IMR-90 (cell line): ENCODE measurements around the gene SLC35B3. TPM values are rescaled to one million over a fixed set of nuclear protein-coding genes. Genes with fewer than 3 reads are reported as not detected.

Experiments
- ATAC-seq: fragments of 200-7000 bp; cut with Tn5 transposase; 2 replicates; pipeline ENCODE4 v1.9.1; 2020; ENCODE audit warnings: low read depth, mild to moderate bottlenecking, moderate library complexity
- BruUV-seq: library from RNA; stranded (reverse); fragments of 400-500 nt; replicated peaks from 2 replicates; lab custom pipeline; 2021; lab: Mats Ljungman, UMichigan
- CTCF ChIA-PET: fragments of 300-600 bp; formaldehyde crosslinking; extraction: SDS; loops from one replicate; lab custom pipeline; 2021; ENCODE audit warnings: antibody characterized with exemption; lab: Yijun Ruan, JAX
- POLR2A ChIA-PET: fragments of 300-600 bp; sonication (Branson Sonifier 250); formaldehyde crosslinking; loops from one replicate; lab custom pipeline; 2022; ENCODE audit warnings: antibody characterized with exemption; ENCODE audit not compliant: unreplicated experiment; lab: Charles Lee
- DNase-seq: peaks from one replicate; pipeline ENCODE4 v3.0.0; 2013
- H2AFZ ChIP-seq: replicated peaks from 2 replicates; pipeline ENCODE3; 2013; ENCODE audit warnings: low read length, mild to moderate bottlenecking; ENCODE audit not compliant: poor library complexity
- H2AK5ac ChIP-seq: 2 replicates; pipeline ENCODE4 v1.6.1; 2013; ENCODE audit warnings: low read depth, low read length, inconsistent platforms
- H2AK9ac ChIP-seq: replicated peaks from 2 replicates; pipeline ENCODE3; 2013; ENCODE audit warnings: mild to moderate bottlenecking, low read depth, low read length, moderate library complexity; ENCODE audit not compliant: poor library complexity
- H2BK120ac ChIP-seq: 2 replicates; pipeline ENCODE4 v1.6.1; 2013; ENCODE audit warnings: low read depth, low read length, inconsistent platforms
- H2BK15ac ChIP-seq: 3 replicates; pipeline ENCODE4 v1.6.1; 2013; ENCODE audit warnings: low read depth, low read length, inconsistent platforms
- H2BK20ac ChIP-seq: 2 replicates; pipeline ENCODE4 v1.6.1; 2013; ENCODE audit warnings: low read depth, mild to moderate bottlenecking, inconsistent platforms, low read length, moderate library complexity
- H2BK5ac ChIP-seq: 2 replicates; pipeline ENCODE4 v1.6.1; 2013; ENCODE audit warnings: mild to moderate bottlenecking, low read depth, low read length, inconsistent platforms; ENCODE audit not compliant: poor library complexity, severe bottlenecking
- H3K14ac ChIP-seq: replicated peaks from 2 replicates; pipeline ENCODE4 v1.6.1; 2013; ENCODE audit warnings: low read depth, low read length, inconsistent platforms
- H3K18ac ChIP-seq: 2 replicates; pipeline ENCODE4 v1.6.1; 2013; ENCODE audit warnings: low read depth, low read length, control low read depth
- H3K23ac ChIP-seq: 2 replicates; pipeline ENCODE4 v1.6.1; 2013; ENCODE audit warnings: low read depth, low read length, inconsistent platforms
- H3K27ac ChIP-seq: 2 replicates; pipeline ENCODE4 v1.5.1; 2013; ENCODE audit warnings: mild to moderate bottlenecking, control low read depth, low read length; ENCODE audit not compliant: insufficient read depth
- H3K27me3 ChIP-seq: 2 replicates; pipeline ENCODE4 v1.6.1; 2013; ENCODE audit warnings: low read length; ENCODE audit not compliant: control insufficient read depth, insufficient read depth
- H3K36me3 ChIP-seq: 2 replicates; pipeline ENCODE4 v1.6.1; 2013; ENCODE audit warnings: low read length, mixed read lengths; ENCODE audit not compliant: control insufficient read depth, insufficient read depth
- H3K4ac ChIP-seq: 2 replicates; pipeline ENCODE4 v1.6.1; 2013; ENCODE audit warnings: low read depth, low read length, inconsistent platforms
- H3K4me1 ChIP-seq: 2 replicates; pipeline ENCODE4 v1.6.1; 2013; ENCODE audit warnings: low read length, mixed read lengths; ENCODE audit not compliant: control insufficient read depth, insufficient read depth
- H3K4me2 ChIP-seq: 2 replicates; pipeline ENCODE4 v1.6.1; 2013; ENCODE audit warnings: low read depth, mild to moderate bottlenecking, control low read depth, low read length, moderate library complexity
- H3K4me3 ChIP-seq: 2 replicates; pipeline ENCODE4 v1.5.1; 2013; ENCODE audit warnings: low read depth, mild to moderate bottlenecking, control low read depth, low read length, moderate library complexity; ENCODE audit not compliant: insufficient read depth
- H3K56ac ChIP-seq: 2 replicates; pipeline ENCODE4 v1.6.1; 2013; ENCODE audit warnings: low read length, inconsistent platforms; ENCODE audit not compliant: insufficient read depth; ENCODE audit errors: extremely low read depth
- H3K79me1 ChIP-seq, 2 experiments: 2 replicates each; pipeline ENCODE4 v1.6.1; 2013; ENCODE audit warnings: low read length in 2 of 2, inconsistent platforms in 1 of 2, low read depth in 1 of 2
- H3K9ac ChIP-seq: 2 replicates; pipeline ENCODE4 v1.6.1; 2013; ENCODE audit warnings: low read depth, low read length, control low read depth
- H3K9me1 ChIP-seq: 2 replicates; pipeline ENCODE4 v1.6.1; 2013; ENCODE audit warnings: low read length, inconsistent platforms; ENCODE audit not compliant: insufficient read depth
- H3K9me3 ChIP-seq: 2 replicates; pipeline ENCODE4 v1.6.1; 2013; ENCODE audit warnings: low read length; ENCODE audit not compliant: control insufficient read depth, insufficient read depth
- H4K20me1 ChIP-seq: 2 replicates; pipeline ENCODE4 v1.6.1; 2013; ENCODE audit warnings: low read length, inconsistent platforms; ENCODE audit not compliant: insufficient read depth
- H4K5ac ChIP-seq: 2 replicates; pipeline ENCODE4 v1.6.1; 2013; ENCODE audit warnings: mild to moderate bottlenecking, low read depth, low read length, control low read depth
- H4K8ac ChIP-seq, 2 experiments: 2 replicates each; pipeline ENCODE4 v1.6.1; 2013; ENCODE audit warnings: low read depth in 2 of 2, low read length in 2 of 2, control low read depth in 1 of 2, inconsistent platforms in 1 of 2
- H4K91ac ChIP-seq: 2 replicates; pipeline ENCODE4 v1.6.1; 2013; ENCODE audit warnings: low read depth, low read length, inconsistent platforms; ENCODE audit not compliant: insufficient read depth
- CEBPB ChIP-seq: IDR thresholded peaks from 2 replicates; pipeline ENCODE4 v1.6.1; 2012; ENCODE audit warnings: low read depth, low read length, improper control_type of control experiment
- CHD1 ChIP-seq: IDR thresholded peaks from 2 replicates; pipeline ENCODE4 v1.6.1; 2012; ENCODE audit warnings: low read depth, low read length, improper control_type of control experiment
- CTCF ChIP-seq: conservative IDR thresholded peaks from 2 replicates; pipeline ENCODE4 v1.5.1; 2012; ENCODE audit warnings: mild to moderate bottlenecking, low read depth, low read length, improper control_type of control experiment
- FOS ChIP-seq: fragments of 150-350 bp; IDR thresholded peaks from 2 replicates; pipeline ENCODE4 v1.6.1; 2016; ENCODE audit warnings: low read depth, low read length
- MAFK ChIP-seq: IDR thresholded peaks from 2 replicates; pipeline ENCODE4 v1.6.1; 2012; ENCODE audit warnings: low read depth, low read length, improper control_type of control experiment
- MAZ ChIP-seq: IDR thresholded peaks from 2 replicates; pipeline ENCODE4 v1.6.1; 2012; ENCODE audit warnings: low read depth, mild to moderate bottlenecking, low read length, improper control_type of control experiment, moderate library complexity, borderline replicate concordance
- NFE2L2 ChIP-seq: fragments of 150-350 bp; IDR thresholded peaks from 2 replicates; pipeline ENCODE4 v1.6.1; 2016; ENCODE audit warnings: low read depth, mild to moderate bottlenecking, low read length
- RAD21 ChIP-seq: IDR thresholded peaks from 2 replicates; pipeline ENCODE4 v1.6.1; 2012; ENCODE audit warnings: low read length, improper control_type of control experiment
- RCOR1 ChIP-seq: IDR thresholded peaks from 2 replicates; pipeline ENCODE4 v1.6.1; 2012; ENCODE audit warnings: mild to moderate bottlenecking, low read length, improper control_type of control experiment; ENCODE audit not compliant: insufficient replicate concordance
- SMC3 ChIP-seq: fragments of 150-350 bp; IDR thresholded peaks from 2 replicates; pipeline ENCODE4 v1.6.1; 2016; ENCODE audit warnings: low read depth, mild to moderate bottlenecking, antibody characterized with exemption, low read length, moderate library complexity
- WGBS, 2 experiments: methylation state at CpG; one replicate each; pipeline versions ENCODE4 v1.1.5 to v1.1.7; 2013; ENCODE audit warnings: missing lambda C conversion rate in 2 of 2; ENCODE audit not compliant: insufficient read length in 1 of 2; ENCODE audit errors: extremely low coverage in 2 of 2; 5-methylcytosine and 5-hydroxymethylcytosine counted together
- dilution Hi-C: fragments of 300-500 bp; cut with HindIII; formaldehyde crosslinking; loops from one replicate; pipeline ENCODE4 v1.14.3; 2018; ENCODE audit warnings: low sequenced_read_pairs; ENCODE audit not compliant: unreplicated experiment
- in situ Hi-C: fragments of 300-500 bp; cut with MboI; formaldehyde crosslinking; loops from 3 replicates; pipeline ENCODE4 v1.14.3; 2019; ENCODE audit warnings: low sequenced_read_pairs, inconsistent platforms, mixed read lengths
- intact Hi-C: fragments of 100-400 bp; cut with micrococcal nuclease; formaldehyde crosslinking; loops from 2 replicates; pipeline ENCODE4 v1.10.0; 2022
- polyA plus RNA-seq, 3 experiments: library from polyadenylated mRNA; depleted of rRNA; stranded (reverse); fragments of >200 nt; gene quantifications; 2 replicates each; pipeline ENCODE4 v1.2.3, GENCODE V29; 2012; ENCODE audit warnings: low replicate concordance in 1 of 3
- total RNA-seq: library from RNA; depleted of rRNA; stranded (reverse); fragments of >200 nt; gene quantifications from 2 replicates; pipeline ENCODE4 v1.2.3, GENCODE V29; 2012

The SLC35B3 gene
- total and polyA plus RNA-seq, 2 of the 4 experiments (the other 2 are of a cell fraction): 19.0 to 21.1 TPM

GRCh38 chr6:8462694-8463093 is 27.3 kb upstream of the SLC35B3 start (continued):
- no peak for TF ChIP-seq CTCF
- TF ChIP-seq MAZ: no peak

DNA sequence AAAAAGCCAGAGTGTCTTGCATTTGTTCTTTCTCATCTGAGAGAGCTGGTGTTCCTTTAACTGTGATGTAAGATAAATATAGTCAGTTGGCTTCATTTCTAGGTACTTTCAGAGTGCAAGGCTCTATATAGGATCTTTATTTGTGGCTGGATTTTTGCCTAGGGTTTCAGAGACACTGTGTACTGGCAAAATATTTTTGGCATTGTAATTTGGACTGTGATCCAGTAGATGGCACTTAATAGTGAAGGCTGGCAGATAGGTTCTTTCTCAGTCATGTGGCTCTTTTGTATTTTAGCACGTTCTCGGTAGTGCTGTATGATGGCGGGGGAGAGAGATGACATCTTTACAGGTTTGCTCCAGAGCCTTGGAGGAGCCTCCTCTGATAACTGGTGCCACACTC is 26.8 kb upstream of the SLC35B3 start:
- Histone ChIP-seq H3K23ac (no peak overlapping the region), H2AK9ac (no peak overlapping the region), H3K4ac (no peak overlapping the region), H4K8ac (no peak overlapping the region), H2BK120ac (no peak overlapping the region), H2AK5ac (no peak overlapping the region), H3K14ac (no peak overlapping the region), H4K20me1 (no peaks in the 10 kb centered on the region), H3K56ac (no peak overlapping the region), H3K4me2 (no peak overlapping the region), H4K5ac (no peak overlapping the region), H3K4me1 (no peaks in the 10 kb centered on the region), H2BK15ac (no peak overlapping the region), H3K27ac (no peak overlapping the region), H3K36me3 (no peaks in the 10 kb centered on the region), H3K79me1 (no peaks in the 10 kb centered on the region), H4K91ac (no peak overlapping the region), H3K18ac (no peak overlapping the region), H2BK20ac (no peak overlapping the region), H2BK5ac (no peak overlapping the region), H3K9ac (no peak overlapping the region), H3K9me3 (0 out of 2 replicates have a peak, but pooled peaks cover 4% of the 10 kb centered on the region), H2AFZ (no peak overlapping the region), H3K4me3 (no peak overlapping the region), H3K9me1 (no peaks in the 10 kb centered on the region), H3K27me3 (no peaks in the 10 kb centered on the region)
- DNase-seq (no peak), ATAC-seq (no peak)
- dilution Hi-C loops: no loop called here
- POLR2A ChIA-PET: no interaction called here
- intact Hi-C loops: no loop called here
- WGBS, 2 experiments: no CpG with 5 or more reads among the region's 3 CpGs
- in situ Hi-C loops: no loop called here
- TF ChIP-seq FOS (no peak), CHD1 (no peak), CTCF (no peak), RCOR1 (no peak), SMC3 (no peak), MAFK (no peak), NFE2L2 (no peak), RAD21 (no peak), CEBPB (no peak)
- no TSS peak for BruUV-seq
- CTCF ChIA-PET: no interaction called here
